GM18498 (cell line): ENCODE results near the gene CCDC7.
"Not testable (repeated sequence)": the region's sequence is repeated elsewhere in the genome, so short reads cannot be mapped to it uniquely, and the experiment has no call there.

ENCODE experiments used
- ATAC-seq: cut with Tn5 transposase; IDR thresholded peaks from one replicate; pipeline ENCODE4 v1.9.1; 2021; ENCODE audit warnings: mild to moderate bottlenecking, moderate library complexity; ENCODE audit not compliant: unreplicated experiment

Gene CCDC7

GRCh38 chr10:32445740-32446535, at the start of gene CCDC7:
TSS of gene CCDC7 (plus strand) at chr10:32446140. CDS start at chr10:32451643, 5,503 bp downstream.
- ATAC-seq = peak; percentile 99

GRCh38 chr10:32397163-32397562, 48.8 kb upstream of the CCDC7 start:
- not testable (repeated sequence) for ATAC-seq

GRCh38 chr10:32399720-32400119, 46.2 kb upstream of the CCDC7 start:
- ATAC-seq = not testable (repeated sequence)

- no peak for ATAC-seq
Measured at GRCh38 chr10:32400961-32401360, 45.0 kb upstream of the CCDC7 start.

GRCh38 chr10:32402499-32402898, 43.4 kb upstream of the CCDC7 start:
- ATAC-seq = no peak

- no peak for ATAC-seq
Measured at GRCh38 chr10:32403091-32403490, 42.8 kb upstream of the CCDC7 start.

GRCh38 chr10:32408690-32409089, 37.2 kb upstream of the CCDC7 start:
- no peak for ATAC-seq

- ATAC-seq = no peak
Measured at GRCh38 chr10:32409741-32410140, 36.2 kb upstream of the CCDC7 start.

- no peak for ATAC-seq
Measured at GRCh38 chr10:32410569-32410968, 35.4 kb upstream of the CCDC7 start.

- no peak for ATAC-seq
Measured at GRCh38 chr10:32411797-32412498, 34.0 kb upstream of the CCDC7 start.

- ATAC-seq = no peak
Measured at GRCh38 chr10:32412499-32412853, 33.5 kb upstream of the CCDC7 start.

- no peak for ATAC-seq
Measured at GRCh38 chr10:32413513-32413912, 32.4 kb upstream of the CCDC7 start.

- ATAC-seq = no peak
Measured at GRCh38 chr10:32415361-32415760, 30.6 kb upstream of the CCDC7 start.

GRCh38 chr10:32417911-32418547, 27.9 kb upstream of the CCDC7 start:
- no peak for ATAC-seq

GRCh38 chr10:32418572-32418971, 27.4 kb upstream of the CCDC7 start:
- ATAC-seq = no peak

- ATAC-seq = no peak
Measured at GRCh38 chr10:32419615-32420014, 26.3 kb upstream of the CCDC7 start.

GRCh38 chr10:32426186-32426585, 19.8 kb upstream of the CCDC7 start:
- ATAC-seq = no peak

GRCh38 chr10:32433542-32433941, 12.4 kb upstream of the CCDC7 start:
- ATAC-seq = no peak

- no peak for ATAC-seq
Measured at GRCh38 chr10:32436215-32436614, 9.7 kb upstream of the CCDC7 start.

- no peak for ATAC-seq
Measured at GRCh38 chr10:32437334-32437733, 8.6 kb upstream of the CCDC7 start.

GRCh38 chr10:32445036-32445435, 904 bp upstream of the CCDC7 start:
- ATAC-seq = no peak
